ENCODE results near the gene GNA14.

The GNA14 gene

GRCh38 chr9:77384406-77384805, 263.7 kb downstream of the GNA14 start:
- DNase-seq = no peak

GRCh38 chr9:77375956-77376532, 272.1 kb downstream of the GNA14 start:
- DNase-seq = no peak

GRCh38 chr9:77374266-77374665, 273.9 kb downstream of the GNA14 start:
- DNase-seq = no peak

Data from NCI-H1417 (cell line).